DMS153 treated with DMSO at 0.1 percent for 48 hours (cell line): ENCODE results near the gene SMIM5.

Source experiments
- DNase-seq: peaks from one replicate; lab custom pipeline; 2025; ENCODE audit not compliant: unreplicated experiment; lab: John Stamatoyannopoulos, UW

SMIM5 gene

GRCh38 chr17:75602644-75603043, 30.6 kb upstream of the SMIM5 start:
- no peak for DNase-seq

- no peak for DNase-seq
Observed at GRCh38 chr17:75603123-75603522, 30.1 kb upstream of the SMIM5 start.

GRCh38 chr17:75604034-75604695, 29.1 kb upstream of the SMIM5 start:
- no peak for DNase-seq

- DNase-seq, result no peak
Observed at GRCh38 chr17:75605790-75606189, 27.4 kb upstream of the SMIM5 start.

- no peak for DNase-seq
Observed at GRCh38 chr17:75607086-75607485, 26.1 kb upstream of the SMIM5 start.

- DNase-seq, result no peak
Observed at GRCh38 chr17:75610103-75610984, 22.9 kb upstream of the SMIM5 start.

GRCh38 chr17:75611851-75612429, 21.3 kb upstream of the SMIM5 start:
- DNase-seq, result no peak

- DNase-seq, result no peak
Observed at GRCh38 chr17:75612906-75613626, 20.2 kb upstream of the SMIM5 start.

- DNase-seq, result no peak
Observed at GRCh38 chr17:75614006-75614405, 19.2 kb upstream of the SMIM5 start.

- no peak for DNase-seq
Observed at GRCh38 chr17:75614556-75615270, 18.5 kb upstream of the SMIM5 start.

- no peak for DNase-seq
Observed at GRCh38 chr17:75615301-75615700, 17.9 kb upstream of the SMIM5 start.

GRCh38 chr17:75616521-75617122, 16.6 kb upstream of the SMIM5 start:
- DNase-seq, result no peak

- DNase-seq, result no peak
Observed at GRCh38 chr17:75617218-75617617, 16.0 kb upstream of the SMIM5 start.

GRCh38 chr17:75617675-75618074, 15.6 kb upstream of the SMIM5 start:
- no peak for DNase-seq

- DNase-seq, result no peak
Observed at GRCh38 chr17:75619506-75620431, 13.5 kb upstream of the SMIM5 start.

GRCh38 chr17:75621489-75621888, 11.7 kb upstream of the SMIM5 start:
- DNase-seq, result no peak

- DNase-seq, result no peak
Observed at GRCh38 chr17:75622076-75622475, 11.2 kb upstream of the SMIM5 start.

- no peak for DNase-seq
Observed at GRCh38 chr17:75622771-75623273, 10.4 kb upstream of the SMIM5 start.

GRCh38 chr17:75623386-75623785, 9.8 kb upstream of the SMIM5 start:
- no peak for DNase-seq
